HEK293 (cell line): ENCODE results near the gene NAPSA.
A peak's percentile ranks its signal among the peaks of the same experiment; 100 is the strongest.

Source experiments
- GLIS2 ChIP-seq: fragments of 450-650 bp; formaldehyde crosslinking; IDR thresholded peaks from 2 replicates; pipeline ENCODE4 v1.5.1; 2016; ENCODE audit warnings: missing biosample characterization, missing genetic modification characterization
- KLF10 ChIP-seq: fragments of 450-650 bp; IDR thresholded peaks from 2 replicates; pipeline ENCODE4 v1.5.1; 2018; ENCODE audit warnings: missing biosample characterization, mild to moderate bottlenecking, missing genetic modification characterization
- KLF17 ChIP-seq: fragments of 450-650 bp; formaldehyde crosslinking; IDR thresholded peaks from 2 replicates; pipeline ENCODE4 v1.5.1; 2016; ENCODE audit warnings: missing biosample characterization, missing genetic modification characterization
- MEIS1 ChIP-seq: sonication (generic); formaldehyde crosslinking; IDR thresholded peaks from 2 replicates; pipeline ENCODE4 v1.8.1; 2022; ENCODE audit warnings: missing genetic modification reagents, mild to moderate bottlenecking, borderline replicate concordance
- ZBTB7A ChIP-seq: fragments of 450-650 bp; formaldehyde crosslinking; IDR thresholded peaks from 2 replicates; pipeline ENCODE4 v1.5.1; 2016; ENCODE audit warnings: low read depth, missing biosample characterization, missing genetic modification characterization
- ZNF157 ChIP-seq: fragments of 450-650 bp; formaldehyde crosslinking; IDR thresholded peaks from 2 replicates; pipeline ENCODE4 v1.5.1; 2016; ENCODE audit warnings: missing biosample characterization, missing genetic modification characterization
- ZNF16 ChIP-seq: fragments of 450-650 bp; formaldehyde crosslinking; IDR thresholded peaks from 2 replicates; pipeline ENCODE4 v1.5.1; 2016; ENCODE audit warnings: low read depth, missing biosample characterization, missing genetic modification characterization
- ZNF2 ChIP-seq: fragments of 450-650 bp; formaldehyde crosslinking; IDR thresholded peaks from 2 replicates; pipeline ENCODE4 v1.5.1; 2016; ENCODE audit warnings: missing biosample characterization, missing genetic modification characterization
- ZNF266 ChIP-seq: fragments of 450-650 bp; formaldehyde crosslinking; IDR thresholded peaks from 2 replicates; pipeline ENCODE4 v1.5.1; 2016; ENCODE audit warnings: missing biosample characterization, missing genetic modification characterization, low read depth
- ZNF335 ChIP-seq: fragments of 450-650 bp; formaldehyde crosslinking; conservative IDR thresholded peaks from 2 replicates; pipeline ENCODE4 v1.5.1; 2016; ENCODE audit warnings: missing biosample characterization, missing genetic modification characterization
- ZNF394 ChIP-seq: fragments of 450-650 bp; formaldehyde crosslinking; IDR thresholded peaks from 2 replicates; pipeline ENCODE4 v1.5.1; 2016; ENCODE audit warnings: missing biosample characterization, missing genetic modification characterization, mild to moderate bottlenecking, moderate library complexity, borderline replicate concordance
- ZNF423 ChIP-seq: fragments of 450-650 bp; formaldehyde crosslinking; IDR thresholded peaks from 2 replicates; pipeline ENCODE4 v1.5.1; 2016; ENCODE audit warnings: missing biosample characterization, missing genetic modification characterization
- ZNF488 ChIP-seq: fragments of 450-650 bp; formaldehyde crosslinking; IDR thresholded peaks from 2 replicates; pipeline ENCODE4 v1.5.1; 2016; ENCODE audit warnings: missing biosample characterization, missing genetic modification characterization
- ZNF501 ChIP-seq: fragments of 450-650 bp; formaldehyde crosslinking; IDR thresholded peaks from 2 replicates; pipeline ENCODE4 v1.5.1; 2016; ENCODE audit warnings: missing biosample characterization, missing genetic modification characterization
- ZNF514 ChIP-seq: fragments of 450-650 bp; formaldehyde crosslinking; IDR thresholded peaks from 2 replicates; pipeline ENCODE4 v1.5.1; 2016; ENCODE audit warnings: missing biosample characterization, missing genetic modification characterization
- ZNF529 ChIP-seq: fragments of 450-650 bp; formaldehyde crosslinking; IDR thresholded peaks from 2 replicates; pipeline ENCODE4 v1.5.1; 2017; ENCODE audit warnings: missing genetic modification characterization, missing biosample characterization; ENCODE audit not compliant: insufficient replicate concordance
- ZNF548 ChIP-seq: fragments of 450-650 bp; formaldehyde crosslinking; IDR thresholded peaks from 2 replicates; pipeline ENCODE4 v1.5.1; 2016; ENCODE audit warnings: missing biosample characterization, missing genetic modification characterization
- ZNF621 ChIP-seq: fragments of 450-650 bp; formaldehyde crosslinking; IDR thresholded peaks from 2 replicates; pipeline ENCODE4 v1.5.1; 2017; ENCODE audit warnings: missing biosample characterization, missing genetic modification characterization
- ZNF626 ChIP-seq: fragments of 450-650 bp; sonication (Bioruptor Pico); formaldehyde crosslinking; IDR thresholded peaks from 2 replicates; pipeline ENCODE4 v1.5.1; 2018; ENCODE audit warnings: missing biosample characterization, missing genetic modification characterization, inconsistent platforms
- ZNF629 ChIP-seq: fragments of 450-650 bp; formaldehyde crosslinking; IDR thresholded peaks from 2 replicates; pipeline ENCODE4 v1.5.1; 2017; ENCODE audit warnings: missing biosample characterization, missing genetic modification characterization
- ZNF645 ChIP-seq: fragments of 450-650 bp; formaldehyde crosslinking; IDR thresholded peaks from 2 replicates; pipeline ENCODE4; 2016; ENCODE audit warnings: missing biosample characterization, missing genetic modification characterization
- ZNF670 ChIP-seq: fragments of 450-650 bp; formaldehyde crosslinking; IDR thresholded peaks from 2 replicates; pipeline ENCODE4 v1.5.1; 2016; ENCODE audit warnings: missing biosample characterization, missing genetic modification characterization, low read depth
- ZNF792 ChIP-seq: fragments of 450-650 bp; formaldehyde crosslinking; IDR thresholded peaks from 2 replicates; pipeline ENCODE4 v1.5.1; 2016; ENCODE audit warnings: missing biosample characterization, missing genetic modification characterization
- ZNF837 ChIP-seq: fragments of 450-650 bp; formaldehyde crosslinking; IDR thresholded peaks from 2 replicates; pipeline ENCODE4 v1.5.1; 2016; ENCODE audit warnings: missing biosample characterization, missing genetic modification characterization
- ZNF843 ChIP-seq: fragments of 450-650 bp; formaldehyde crosslinking; IDR thresholded peaks from 2 replicates; pipeline ENCODE4 v1.5.1; 2016; ENCODE audit warnings: missing biosample characterization, missing genetic modification characterization
- TF ChIP-seq, protein P1 (sequence below): fragments of 450-650 bp; formaldehyde crosslinking; IDR thresholded peaks from 2 replicates; pipeline ENCODE4 v1.5.1; 2017; ENCODE audit warnings: missing biosample characterization, missing genetic modification characterization
- TF ChIP-seq, protein P2 (sequence below): fragments of 450-650 bp; formaldehyde crosslinking; conservative IDR thresholded peaks from 2 replicates; pipeline ENCODE4 v1.5.1; 2016; ENCODE audit warnings: low read depth, missing biosample characterization, missing genetic modification characterization
- TF ChIP-seq, protein P3 (sequence below): fragments of 450-650 bp; formaldehyde crosslinking; IDR thresholded peaks from 2 replicates; pipeline ENCODE4 v1.5.1; 2016; ENCODE audit warnings: missing biosample characterization, missing genetic modification characterization
- TF ChIP-seq, protein P4 (sequence below): fragments of 450-650 bp; formaldehyde crosslinking; optimal IDR thresholded peaks from 2 replicates; pipeline ENCODE3; 2016; ENCODE audit warnings: missing biosample characterization, mild to moderate bottlenecking, missing genetic modification characterization

The NAPSA gene

DNA sequence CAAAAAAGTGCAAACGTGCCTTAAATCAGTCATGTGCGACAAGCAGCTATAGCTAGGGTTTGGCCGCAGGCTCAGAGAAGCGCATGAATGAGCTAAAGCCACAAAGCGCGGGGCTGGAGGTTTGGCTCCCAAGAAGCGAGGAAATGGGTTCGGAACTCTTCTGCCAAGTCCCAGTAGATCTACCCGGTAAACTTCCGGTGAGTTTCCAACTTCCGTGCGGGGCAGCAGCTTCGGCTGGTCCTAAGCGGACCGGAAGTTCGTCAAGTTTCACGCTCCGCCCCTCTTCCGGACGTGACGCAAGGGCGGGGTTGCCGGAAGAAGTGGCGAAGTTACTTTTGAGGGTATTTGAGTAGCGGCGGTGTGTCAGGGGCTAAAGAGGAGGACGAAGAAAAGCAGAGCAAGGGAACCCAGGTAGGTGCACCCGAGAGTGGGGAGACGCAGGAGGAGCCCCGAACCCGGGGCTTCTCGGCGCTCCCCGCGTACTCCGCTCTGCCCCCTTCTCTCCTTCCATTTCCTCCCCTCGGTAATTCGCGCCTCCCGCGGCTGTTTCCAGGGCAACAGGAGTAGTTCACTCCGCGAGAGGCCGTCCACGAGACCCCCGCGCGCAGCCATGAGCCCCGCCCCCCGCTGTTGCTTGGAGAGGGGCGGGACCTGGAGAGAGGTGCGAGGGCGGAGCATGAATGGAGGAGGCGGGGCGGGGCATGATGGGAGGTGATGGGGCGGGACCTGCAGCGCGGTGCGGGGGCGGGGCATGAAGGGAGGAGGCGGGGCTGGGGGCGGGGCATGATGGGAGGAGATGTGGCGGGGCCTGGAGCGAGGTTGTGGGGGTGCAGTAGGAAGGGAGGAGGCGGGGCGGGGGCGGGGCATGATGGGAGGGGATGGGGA lies 11.0 kb upstream of the NAPSA start, which contains the start of gene NR1H2 (continued):
- TF ChIP-seq, protein P1, sequence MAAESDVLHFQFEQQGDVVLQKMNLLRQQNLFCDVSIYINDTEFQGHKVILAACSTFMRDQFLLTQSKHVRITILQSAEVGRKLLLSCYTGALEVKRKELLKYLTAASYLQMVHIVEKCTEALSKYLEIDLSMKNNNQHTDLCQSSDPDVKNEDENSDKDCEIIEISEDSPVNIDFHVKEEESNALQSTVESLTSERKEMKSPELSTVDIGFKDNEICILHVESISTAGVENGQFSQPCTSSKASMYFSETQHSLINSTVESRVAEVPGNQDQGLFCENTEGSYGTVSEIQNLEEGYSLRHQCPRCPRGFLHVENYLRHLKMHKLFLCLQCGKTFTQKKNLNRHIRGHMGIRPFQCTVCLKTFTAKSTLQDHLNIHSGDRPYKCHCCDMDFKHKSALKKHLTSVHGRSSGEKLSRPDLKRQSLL (tag by site-specific recombination): peak; percentile 24; the same call in 1 of the 2 replicates
- TF ChIP-seq ZNF394 (tag by site-specific recombination): peak; percentile 64; the same call in 1 of the 2 replicates
- peak; percentile 100 for TF ChIP-seq ZNF629 (tag by site-specific recombination)
- TF ChIP-seq, protein P2, sequence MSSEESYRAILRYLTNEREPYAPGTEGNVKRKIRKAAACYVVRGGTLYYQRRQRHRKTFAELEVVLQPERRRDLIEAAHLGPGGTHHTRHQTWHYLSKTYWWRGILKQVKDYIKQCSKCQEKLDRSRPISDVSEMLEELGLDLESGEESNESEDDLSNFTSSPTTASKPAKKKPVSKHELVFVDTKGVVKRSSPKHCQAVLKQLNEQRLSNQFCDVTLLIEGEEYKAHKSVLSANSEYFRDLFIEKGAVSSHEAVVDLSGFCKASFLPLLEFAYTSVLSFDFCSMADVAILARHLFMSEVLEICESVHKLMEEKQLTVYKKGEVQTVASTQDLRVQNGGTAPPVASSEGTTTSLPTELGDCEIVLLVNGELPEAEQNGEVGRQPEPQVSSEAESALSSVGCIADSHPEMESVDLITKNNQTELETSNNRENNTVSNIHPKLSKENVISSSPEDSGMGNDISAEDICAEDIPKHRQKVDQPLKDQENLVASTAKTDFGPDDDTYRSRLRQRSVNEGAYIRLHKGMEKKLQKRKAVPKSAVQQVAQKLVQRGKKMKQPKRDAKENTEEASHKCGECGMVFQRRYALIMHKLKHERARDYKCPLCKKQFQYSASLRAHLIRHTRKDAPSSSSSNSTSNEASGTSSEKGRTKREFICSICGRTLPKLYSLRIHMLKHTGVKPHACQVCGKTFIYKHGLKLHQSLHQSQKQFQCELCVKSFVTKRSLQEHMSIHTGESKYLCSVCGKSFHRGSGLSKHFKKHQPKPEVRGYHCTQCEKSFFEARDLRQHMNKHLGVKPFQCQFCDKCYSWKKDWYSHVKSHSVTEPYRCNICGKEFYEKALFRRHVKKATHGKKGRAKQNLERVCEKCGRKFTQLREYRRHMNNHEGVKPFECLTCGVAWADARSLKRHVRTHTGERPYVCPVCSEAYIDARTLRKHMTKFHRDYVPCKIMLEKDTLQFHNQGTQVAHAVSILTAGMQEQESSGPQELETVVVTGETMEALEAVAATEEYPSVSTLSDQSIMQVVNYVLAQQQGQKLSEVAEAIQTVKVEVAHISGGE (tag by site-specific recombination): peak; percentile 99
- TF ChIP-seq MEIS1 (CRISPR knock-in tag): no peak
- TF ChIP-seq GLIS2 (tag by site-specific recombination): peak; percentile 83
- TF ChIP-seq, protein P3, sequence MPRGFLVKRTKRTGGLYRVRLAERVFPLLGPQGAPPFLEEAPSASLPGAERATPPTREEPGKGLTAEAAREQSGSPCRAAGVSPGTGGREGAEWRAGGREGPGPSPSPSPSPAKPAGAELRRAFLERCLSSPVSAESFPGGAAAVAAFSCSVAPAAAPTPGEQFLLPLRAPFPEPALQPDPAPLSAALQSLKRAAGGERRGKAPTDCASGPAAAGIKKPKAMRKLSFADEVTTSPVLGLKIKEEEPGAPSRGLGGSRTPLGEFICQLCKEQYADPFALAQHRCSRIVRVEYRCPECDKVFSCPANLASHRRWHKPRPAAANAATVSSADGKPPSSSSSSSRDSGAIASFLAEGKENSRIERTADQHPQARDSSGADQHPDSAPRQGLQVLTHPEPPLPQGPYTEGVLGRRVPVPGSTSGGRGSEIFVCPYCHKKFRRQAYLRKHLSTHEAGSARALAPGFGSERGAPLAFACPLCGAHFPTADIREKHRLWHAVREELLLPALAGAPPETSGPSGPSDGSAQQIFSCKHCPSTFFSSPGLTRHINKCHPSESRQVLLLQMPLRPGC (tag by site-specific recombination): peak; percentile 57; the same call in 1 of the 2 replicates
- TF ChIP-seq ZNF488: no peak
- no peak for TF ChIP-seq ZNF548
- no peak for TF ChIP-seq ZNF670 (tag by site-specific recombination)
- peak; percentile 82 for TF ChIP-seq KLF17
- TF ChIP-seq ZNF157 (tag by site-specific recombination): no peak
- TF ChIP-seq ZNF266 (tag by site-specific recombination): no peak
- TF ChIP-seq ZNF501 (tag by site-specific recombination): peak; percentile 86
- TF ChIP-seq ZNF626 (tag by site-specific recombination): no peak
- TF ChIP-seq ZNF792 (tag by site-specific recombination): no peak
- TF ChIP-seq, protein P4, sequence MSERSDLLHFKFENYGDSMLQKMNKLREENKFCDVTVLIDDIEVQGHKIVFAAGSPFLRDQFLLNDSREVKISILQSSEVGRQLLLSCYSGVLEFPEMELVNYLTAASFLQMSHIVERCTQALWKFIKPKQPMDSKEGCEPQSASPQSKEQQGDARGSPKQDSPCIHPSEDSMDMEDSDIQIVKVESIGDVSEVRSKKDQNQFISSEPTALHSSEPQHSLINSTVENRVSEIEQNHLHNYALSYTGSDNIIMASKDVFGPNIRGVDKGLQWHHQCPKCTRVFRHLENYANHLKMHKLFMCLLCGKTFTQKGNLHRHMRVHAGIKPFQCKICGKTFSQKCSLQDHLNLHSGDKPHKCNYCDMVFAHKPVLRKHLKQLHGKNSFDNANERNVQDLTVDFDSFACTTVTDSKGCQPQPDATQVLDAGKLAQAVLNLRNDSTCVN (tag by site-specific recombination): peak; percentile 55
- TF ChIP-seq ZNF837 (tag by site-specific recombination): no peak
- peak; percentile 56 for TF ChIP-seq ZNF843 (tag by site-specific recombination)
- no peak for TF ChIP-seq ZBTB7A (tag by site-specific recombination)
- TF ChIP-seq ZNF2: peak; percentile 73; the same call in 1 of the 2 replicates
- TF ChIP-seq ZNF529: no peak
- TF ChIP-seq ZNF645: no peak
- TF ChIP-seq ZNF16 (tag by site-specific recombination): no peak
- TF ChIP-seq ZNF423: no peak
- TF ChIP-seq ZNF621: no peak
- peak; percentile 89 for TF ChIP-seq ZNF335
- TF ChIP-seq KLF10 (tag by site-specific recombination): peak; percentile 58; the same call in 1 of the 2 replicates
- TF ChIP-seq ZNF514: no peak
